NCI-H226 (cell line): ENCODE measurements around the gene ADGRL3.

Experiments used
- DNase-seq: peaks from one replicate; pipeline ENCODE4 v3.0.0-alpha.2; 2015

ADGRL3 gene

GRCh38 chr4:61200187-61200915 lies at the start of gene ADGRL3:
Gene ADGRL3 (plus strand): TSS chr4:61200326.
- DNase-seq = no peak

- DNase-seq = no peak
These were observed 47.7 kb upstream of the ADGRL3 start for GRCh38 chr4:61152433-61152832.

- DNase-seq = no peak
These were observed 39.6 kb upstream of the ADGRL3 start for GRCh38 chr4:61160478-61160877.

GRCh38 chr4:61162116-61162515 lies 38.0 kb upstream of the ADGRL3 start:
- peak; percentile 45 for DNase-seq

GRCh38 chr4:61173799-61174198 lies 26.3 kb upstream of the ADGRL3 start:
- DNase-seq = no peak

- DNase-seq = no peak
These were observed 24.6 kb upstream of the ADGRL3 start for GRCh38 chr4:61175495-61175894.

- DNase-seq = no peak
These were observed 22.8 kb upstream of the ADGRL3 start for GRCh38 chr4:61177367-61177766.

GRCh38 chr4:61180405-61180804 lies 19.7 kb upstream of the ADGRL3 start:
- no peak for DNase-seq

- no peak for DNase-seq
These were observed 17.2 kb upstream of the ADGRL3 start for GRCh38 chr4:61182915-61183314.

- no peak for DNase-seq
These were observed 14.8 kb upstream of the ADGRL3 start for GRCh38 chr4:61185288-61185687.

GRCh38 chr4:61192392-61192791 lies 7.7 kb upstream of the ADGRL3 start:
- no peak for DNase-seq

GRCh38 chr4:61193863-61194262 lies 6.3 kb upstream of the ADGRL3 start:
- no peak for DNase-seq

GRCh38 chr4:61194571-61194970 lies 5.6 kb upstream of the ADGRL3 start:
- DNase-seq = no peak

- DNase-seq = no peak
These were observed 5.0 kb upstream of the ADGRL3 start for GRCh38 chr4:61195101-61195500.

- no peak for DNase-seq
These were observed 1.4 kb upstream of the ADGRL3 start for GRCh38 chr4:61198686-61199085.

GRCh38 chr4:61199873-61200186 lies 296 bp upstream of the ADGRL3 start:
- no peak for DNase-seq

GRCh38 chr4:61200916-61201526 lies 895 bp downstream of the ADGRL3 start:
- no peak for DNase-seq

GRCh38 chr4:61201561-61201960 lies 1.4 kb downstream of the ADGRL3 start:
- no peak for DNase-seq

- DNase-seq = no peak
These were observed 2.0 kb downstream of the ADGRL3 start for GRCh38 chr4:61201961-61202637.

- DNase-seq = no peak
These were observed 2.7 kb downstream of the ADGRL3 start for GRCh38 chr4:61202638-61203435.

GRCh38 chr4:61203436-61203790 lies 3.3 kb downstream of the ADGRL3 start:
- no peak for DNase-seq

- peak; percentile 74 for DNase-seq
These were observed 4.4 kb downstream of the ADGRL3 start for GRCh38 chr4:61204353-61205060.

- no peak for DNase-seq
These were observed 4.9 kb downstream of the ADGRL3 start for GRCh38 chr4:61205066-61205465.
